Stimulated activated CD8-positive, alpha-beta memory T cell treated with anti-CD3 and anti-CD28 coated beads, Interleukin-15, amount 100 ng/mL, for 4 hours (primary cell): Measurements from ENCODE around the gene EFHB.
"Not testable (repeated sequence)": the region's sequence is repeated elsewhere in the genome, so short reads cannot be mapped to it uniquely, and the experiment has no call there.

Experiments
- DNase-seq, 2 donors: peaks; one replicate each; pipeline ENCODE4 v3.0.0-alpha.2; 2020; ENCODE audit warnings: low read depth in 2 of 2

The EFHB gene, protein sequence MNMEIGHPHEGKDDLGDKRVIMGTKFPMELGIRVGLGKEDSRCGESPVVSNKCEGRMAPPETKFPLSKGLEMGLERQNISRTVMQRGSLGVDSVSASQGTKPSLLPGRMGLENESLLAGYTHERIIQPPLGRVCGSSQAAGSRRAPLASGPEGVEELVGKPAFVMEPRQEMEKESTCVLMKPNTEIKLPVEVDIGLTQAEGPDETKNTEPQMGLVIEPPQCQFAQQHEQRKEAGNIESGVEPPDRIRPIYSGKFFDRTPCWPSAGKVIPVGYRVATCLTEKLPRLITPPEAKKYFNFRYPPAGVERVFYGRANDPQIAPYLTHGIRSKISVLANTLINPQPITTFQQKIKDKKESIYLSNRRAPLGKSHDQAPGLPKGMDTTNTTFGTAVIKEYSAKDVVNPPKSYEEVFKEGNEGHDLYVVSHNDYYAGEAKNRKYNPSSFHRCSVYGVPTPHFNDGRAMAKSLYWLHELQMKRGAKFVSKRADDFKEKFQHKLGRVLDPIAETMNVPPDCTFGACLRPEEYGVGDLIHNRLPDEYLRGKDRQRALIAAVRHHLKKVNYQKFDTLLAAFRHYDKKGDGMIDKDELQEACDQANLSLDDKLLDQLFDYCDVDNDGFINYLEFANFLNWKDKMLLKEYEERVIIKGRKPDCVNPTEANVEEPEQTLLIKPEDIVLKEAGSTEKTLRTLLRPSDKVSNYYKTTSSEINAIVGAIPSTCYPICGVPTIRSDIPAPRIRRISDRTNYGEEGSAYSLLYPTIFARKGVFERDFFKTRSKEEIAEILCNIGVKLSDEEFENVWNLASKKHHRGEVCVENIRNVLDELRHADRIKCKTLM

GRCh38 chr3:19934098-19934566 lies at the start of gene EFHB:
Gene EFHB, minus strand, starts transcription at chr3:19934217. Its CDS starts 199 bp downstream, at chr3:19934018.
- DNase-seq: no peak

DNA sequence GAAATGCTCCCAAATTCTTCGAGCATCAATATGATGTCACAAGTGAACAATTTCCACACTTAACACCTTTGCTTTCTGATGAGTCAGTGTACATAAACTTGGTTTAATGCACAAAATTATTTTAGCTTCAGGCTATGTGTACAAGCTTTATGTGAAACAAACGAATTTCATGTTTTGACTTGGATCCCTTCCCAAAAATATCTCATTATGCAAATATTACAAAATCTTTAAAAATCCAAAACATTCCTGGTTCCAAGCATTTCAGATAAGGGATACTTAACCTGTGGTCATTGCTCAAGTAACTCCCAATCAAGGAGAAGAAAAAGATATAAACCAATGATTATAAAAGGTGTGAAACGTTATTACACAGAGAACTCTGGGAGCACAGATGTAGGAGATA lies 38.0 kb upstream of the EFHB start:
- no peak for DNase-seq

DNA sequence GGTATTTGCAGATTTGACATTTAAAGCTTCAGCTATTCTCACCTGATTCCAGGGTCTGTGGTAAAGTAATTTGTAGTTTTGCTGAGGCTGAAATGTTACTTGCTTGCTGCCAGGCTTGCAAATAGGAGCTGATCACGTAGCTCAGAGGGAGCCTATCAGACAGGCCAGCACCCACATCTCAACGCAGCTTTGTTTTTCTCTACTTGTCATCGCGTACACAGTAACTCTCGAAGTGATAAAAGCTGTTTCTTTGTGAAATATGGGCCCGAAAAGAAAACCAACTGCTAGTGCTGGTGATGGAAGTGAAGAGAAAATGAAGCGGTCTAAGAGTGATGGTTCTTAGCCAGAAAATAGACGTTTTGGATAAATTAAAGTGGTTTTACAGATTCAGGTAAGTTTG lies 36.3 kb upstream of the EFHB start:
- no peak for DNase-seq

DNA sequence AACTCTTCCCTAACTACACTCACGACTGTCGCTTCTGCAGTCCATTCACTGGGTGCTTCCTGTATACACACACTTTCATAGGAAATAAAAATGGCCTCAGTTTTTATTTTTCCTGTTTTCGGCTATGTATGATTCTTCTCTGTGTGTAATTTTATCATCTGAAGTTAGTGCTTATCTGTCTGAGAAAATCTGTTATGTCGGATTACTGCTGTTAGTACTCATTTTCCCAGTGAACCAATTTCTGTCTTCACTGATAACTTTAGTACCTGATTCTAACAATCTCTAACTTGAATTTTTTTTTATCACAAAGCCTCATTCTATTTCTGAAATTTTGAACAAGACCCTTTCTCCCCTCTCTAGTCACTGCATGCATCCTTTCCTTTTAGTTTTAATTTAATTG lies 33.8 kb upstream of the EFHB start:
- no peak for DNase-seq

DNA sequence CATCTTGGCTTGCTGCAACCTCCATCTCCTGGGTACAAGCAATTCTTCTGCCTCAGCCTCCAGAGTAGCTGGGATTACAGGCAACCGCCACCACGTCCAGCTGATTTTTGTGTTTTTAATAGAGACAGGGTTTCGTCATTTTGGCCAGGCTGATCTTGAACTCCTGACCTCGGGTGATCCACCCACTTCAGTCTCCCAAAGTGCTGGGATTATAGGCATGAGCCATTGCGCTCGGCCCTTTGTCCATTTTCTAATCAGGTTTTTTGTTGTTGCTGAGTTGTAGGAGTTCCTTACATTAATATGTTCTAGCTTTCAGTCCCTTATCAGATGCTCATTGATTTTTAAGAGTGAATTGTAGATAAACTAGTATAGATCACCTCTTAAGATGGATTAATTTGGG lies 33.2 kb upstream of the EFHB start:
- DNase-seq: no peak

DNA sequence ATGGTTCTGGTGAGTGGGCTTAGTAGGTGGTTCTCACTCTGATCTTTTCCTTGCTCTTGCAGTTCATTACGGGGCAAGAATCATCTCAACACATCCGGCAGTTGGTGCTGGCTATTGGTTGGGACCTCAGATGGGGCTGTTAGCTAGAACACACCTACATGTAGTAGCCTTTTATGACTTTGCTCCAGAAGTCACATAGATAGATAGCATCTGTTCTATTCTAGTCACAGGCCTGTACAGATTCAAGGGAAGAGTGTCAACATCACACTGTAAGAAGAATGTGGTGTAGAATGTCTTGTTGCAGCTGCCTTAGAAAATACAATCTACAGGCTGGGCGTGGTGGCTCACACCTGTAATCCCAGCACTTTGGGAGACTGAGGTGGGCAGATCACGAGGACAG lies 27.9 kb upstream of the EFHB start:
- no peak for DNase-seq

GRCh38 chr3:19960696-19961095 lies 26.7 kb upstream of the EFHB start:
- no peak for DNase-seq

GRCh38 chr3:19959505-19959904 lies 25.5 kb upstream of the EFHB start:
- no peak for DNase-seq

- DNase-seq: not testable (repeated sequence)
Observed at GRCh38 chr3:19957354-19957753, 23.3 kb upstream of the EFHB start.

GRCh38 chr3:19954676-19955075 lies 20.7 kb upstream of the EFHB start:
- no peak for DNase-seq

- DNase-seq: no peak
Observed at GRCh38 chr3:19950316-19950715, 16.3 kb upstream of the EFHB start.

DNA sequence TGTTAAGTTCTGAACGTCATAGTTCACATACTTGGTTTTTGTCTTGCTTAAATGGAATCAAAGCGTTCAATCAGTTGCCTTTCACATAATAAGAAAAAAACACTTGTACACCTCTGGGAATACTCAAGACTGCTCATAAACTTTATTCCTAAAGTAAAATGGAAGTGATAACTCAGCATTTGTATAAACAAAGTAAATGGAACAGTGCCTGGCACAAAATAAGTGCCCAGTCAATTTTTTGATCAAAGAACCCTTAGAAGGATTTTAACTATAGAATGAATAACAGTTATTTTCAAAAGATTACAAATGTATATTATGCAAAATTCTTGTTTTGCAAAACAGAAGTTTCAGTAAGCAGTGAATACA lies 14.2 kb upstream of the EFHB start:
- DNase-seq: no peak

- DNase-seq: peak; percentile 21 to 44
Observed at GRCh38 chr3:19947549-19948225, 13.7 kb upstream of the EFHB start.

- peak; percentile 92 to 94 for DNase-seq
Observed at GRCh38 chr3:19946832-19947548, 13.0 kb upstream of the EFHB start, which contains the start of gene RAB5A. Gene RAB5A, plus strand, starts transcription at chr3:19947097. Its CDS starts 3,802 bp downstream, at chr3:19950899.

- DNase-seq: no peak
Observed at GRCh38 chr3:19945969-19946831, 12.2 kb upstream of the EFHB start.

DNA sequence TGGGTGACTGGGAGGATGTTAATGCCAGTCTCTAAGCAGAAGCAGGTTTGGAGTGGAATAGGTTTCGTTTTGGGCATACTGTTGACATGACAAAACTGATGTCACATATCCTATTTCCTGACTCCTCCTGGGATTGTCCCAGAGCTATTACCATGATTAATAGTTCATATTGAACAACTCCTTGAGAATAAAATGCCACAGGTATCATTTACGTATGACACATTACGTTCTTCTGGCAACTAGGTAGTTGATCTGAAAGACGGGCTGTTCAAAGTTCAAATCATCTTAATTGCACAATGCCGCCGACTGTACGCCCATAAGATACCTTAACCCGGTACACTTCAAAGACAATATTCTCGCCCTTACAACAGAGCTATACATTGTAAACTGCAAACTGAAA lies 11.5 kb upstream of the EFHB start:
- DNase-seq: no peak

DNA sequence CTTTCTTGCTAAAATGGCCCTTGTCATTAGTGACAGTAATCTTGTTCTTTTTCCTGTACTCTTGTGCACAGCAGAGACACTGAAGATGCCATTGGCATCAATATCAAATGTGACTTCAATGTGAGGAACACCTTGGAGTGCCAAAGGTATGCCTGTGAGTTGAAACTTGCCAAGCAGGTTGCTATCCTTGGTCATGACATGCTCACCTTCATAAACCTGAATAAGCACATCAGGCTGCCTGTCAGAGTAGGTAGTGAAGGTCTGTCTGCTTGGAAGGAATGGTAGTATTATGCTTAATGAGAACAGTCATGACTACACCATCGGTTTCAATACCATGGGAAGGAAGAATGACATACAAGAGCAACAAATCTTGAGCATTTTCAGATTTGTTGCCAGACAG lies 6.6 kb upstream of the EFHB start:
- DNase-seq: no peak

DNA sequence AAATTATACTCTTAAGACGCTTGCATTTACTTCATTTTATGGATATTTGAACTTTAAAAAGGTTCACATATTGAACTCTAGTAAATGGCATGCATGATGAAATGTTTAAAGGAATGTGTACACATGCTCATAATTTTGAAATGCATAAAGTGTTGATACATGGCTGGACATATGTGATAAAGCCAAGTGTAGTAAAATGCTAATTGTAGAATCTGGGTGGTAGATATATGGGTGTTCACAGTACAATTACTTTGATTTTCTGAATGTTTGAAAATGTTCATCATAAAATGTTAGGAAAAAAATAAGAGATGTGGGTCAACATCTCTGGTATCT lies 4.2 kb upstream of the EFHB start:
- DNase-seq: no peak

GRCh38 chr3:19937459-19938294 lies 3.7 kb upstream of the EFHB start:
- DNase-seq: no peak

GRCh38 chr3:19932422-19932821 lies 1.6 kb downstream of the EFHB start:
- no peak for DNase-seq
